ENCODE results near the gene RAP1GAP2. TPM values are rescaled to one million over a fixed set of nuclear protein-coding genes. Genes with fewer than 3 reads are reported as not detected.

Gene RAP1GAP2
- total RNA-seq, 1 donor, result 2.9 TPM

DNA sequence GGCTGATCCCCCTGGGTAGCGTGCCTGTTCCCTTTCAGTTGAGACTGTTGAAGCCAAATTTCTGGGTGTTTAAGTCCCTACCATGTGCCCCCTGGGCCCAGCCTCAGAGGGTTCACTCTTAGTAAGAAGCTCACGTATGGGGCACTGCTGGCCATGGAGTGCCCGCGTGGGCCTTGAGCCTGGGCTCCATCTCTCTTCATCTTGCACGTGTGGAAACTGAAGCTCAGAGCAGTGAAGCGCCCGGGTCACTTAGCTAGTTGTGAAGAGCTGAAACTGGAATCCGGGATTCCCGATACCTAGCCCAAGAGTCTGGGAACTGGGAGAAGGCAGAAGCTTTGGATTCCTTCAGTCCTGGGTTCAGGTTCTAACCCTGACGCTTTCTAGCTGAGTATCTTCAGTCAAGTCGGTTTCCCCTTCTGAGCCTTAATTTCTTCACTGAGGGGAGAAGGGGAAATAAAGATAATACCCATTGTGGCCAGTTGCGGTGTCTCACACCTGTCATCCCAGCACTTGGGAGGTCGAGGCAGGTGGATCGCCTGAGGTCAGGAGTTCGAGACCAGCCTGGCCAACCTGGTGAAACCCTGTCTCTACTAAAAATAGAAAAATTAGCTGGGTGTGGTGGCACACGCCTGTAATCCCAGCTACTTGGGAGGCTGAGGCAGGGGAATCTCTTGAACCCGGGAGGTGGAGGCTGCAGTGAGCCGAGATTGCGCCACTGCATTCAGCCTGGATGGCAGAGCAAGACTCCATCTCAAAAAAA lies 163.3 kb downstream of the RAP1GAP2 start:
- Histone ChIP-seq H3K4me2 (ENCODE audit: insufficient read depth, low read length) (no peak overlapping the region), H3K27ac (ENCODE audit: low read depth, low read length) (no peak overlapping the region), H3K4me1 (ENCODE audit: insufficient read depth, low read length) (peaks cover 27% of the 10 kb centered on the region), H2AFZ (ENCODE audit: low read length) (no peak overlapping the region), H3K27me3 (ENCODE audit: insufficient read depth, low read length) (no peaks in the 10 kb centered on the region), H4K20me1 (ENCODE audit: insufficient read depth, low read length) (no peaks in the 10 kb centered on the region), H3K36me3 (ENCODE audit: insufficient read depth, low read length) (no peaks in the 10 kb centered on the region), H3K9me3 (ENCODE audit: low read depth, low read length) (no peaks in the 10 kb centered on the region), H3K79me2 (ENCODE audit: insufficient read depth, low read length) (peaks cover 5% of the 10 kb centered on the region), H3K4me3 (ENCODE audit: insufficient read depth, low read length) (no peak overlapping the region)
- TF ChIP-seq, protein P1, sequence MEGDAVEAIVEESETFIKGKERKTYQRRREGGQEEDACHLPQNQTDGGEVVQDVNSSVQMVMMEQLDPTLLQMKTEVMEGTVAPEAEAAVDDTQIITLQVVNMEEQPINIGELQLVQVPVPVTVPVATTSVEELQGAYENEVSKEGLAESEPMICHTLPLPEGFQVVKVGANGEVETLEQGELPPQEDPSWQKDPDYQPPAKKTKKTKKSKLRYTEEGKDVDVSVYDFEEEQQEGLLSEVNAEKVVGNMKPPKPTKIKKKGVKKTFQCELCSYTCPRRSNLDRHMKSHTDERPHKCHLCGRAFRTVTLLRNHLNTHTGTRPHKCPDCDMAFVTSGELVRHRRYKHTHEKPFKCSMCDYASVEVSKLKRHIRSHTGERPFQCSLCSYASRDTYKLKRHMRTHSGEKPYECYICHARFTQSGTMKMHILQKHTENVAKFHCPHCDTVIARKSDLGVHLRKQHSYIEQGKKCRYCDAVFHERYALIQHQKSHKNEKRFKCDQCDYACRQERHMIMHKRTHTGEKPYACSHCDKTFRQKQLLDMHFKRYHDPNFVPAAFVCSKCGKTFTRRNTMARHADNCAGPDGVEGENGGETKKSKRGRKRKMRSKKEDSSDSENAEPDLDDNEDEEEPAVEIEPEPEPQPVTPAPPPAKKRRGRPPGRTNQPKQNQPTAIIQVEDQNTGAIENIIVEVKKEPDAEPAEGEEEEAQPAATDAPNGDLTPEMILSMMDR (IDR thresholded peaks at IDR 0.05; ENCODE audit: extremely low read depth, low read depth, low read length), result no peak
- DNase-seq (ENCODE audit: insufficient read length, low spot score, missing footprints), result peak; percentile 42

- no peak for DNase-seq (ENCODE audit: insufficient read length, low spot score, missing footprints)
- H3K27ac ChIP-seq (ENCODE audit: low read depth, low read length), result no peak overlapping the region
- H3K79me2 ChIP-seq (ENCODE audit: insufficient read depth, low read length), result no peaks in the 10 kb centered on the region
- TF ChIP-seq, protein P1 (IDR thresholded peaks at IDR 0.05; ENCODE audit: extremely low read depth, low read depth, low read length), result no peak
- no peaks in the 10 kb centered on the region for H3K36me3 ChIP-seq (ENCODE audit: insufficient read depth, low read length)
- H3K4me3 ChIP-seq (ENCODE audit: insufficient read depth, low read length), result no peak overlapping the region
- no peaks in the 10 kb centered on the region for H4K20me1 ChIP-seq (ENCODE audit: insufficient read depth, low read length)
- no peaks in the 10 kb centered on the region for H3K9me3 ChIP-seq (ENCODE audit: low read depth, low read length)
- peaks cover 26% of the 10 kb centered on the region for H3K4me1 ChIP-seq (ENCODE audit: insufficient read depth, low read length)
- H3K27me3 ChIP-seq (ENCODE audit: insufficient read depth, low read length), result no peaks in the 10 kb centered on the region
- no peak overlapping the region for H2AFZ ChIP-seq (ENCODE audit: low read length)
- H3K4me2 ChIP-seq (ENCODE audit: insufficient read depth, low read length), result no peak overlapping the region
These were observed 165.2 kb downstream of the RAP1GAP2 start for GRCh38 chr17:2961446-2961845.

DNA sequence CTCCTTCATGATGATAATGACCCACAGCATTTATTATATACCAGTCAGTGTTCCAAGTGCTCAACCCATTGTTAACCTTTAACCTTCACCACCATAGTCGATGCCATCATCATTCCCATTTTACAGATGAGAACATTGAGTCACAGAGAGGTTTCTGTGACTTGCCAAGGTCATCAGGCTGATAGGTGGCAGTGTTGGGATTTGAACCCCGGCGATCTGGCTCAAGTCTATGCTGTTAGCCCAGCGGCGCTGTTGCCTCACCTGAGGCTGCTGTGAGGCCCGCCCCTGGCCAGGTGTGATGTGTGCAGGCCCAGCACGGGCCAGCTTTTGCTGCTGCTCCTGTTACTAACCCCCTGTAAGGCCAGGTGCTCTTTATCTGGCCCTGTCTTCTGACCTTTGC lies 166.0 kb downstream of the RAP1GAP2 start:
- TF ChIP-seq, protein P1 (IDR thresholded peaks at IDR 0.05; ENCODE audit: extremely low read depth, low read depth, low read length), result no peak

DNA sequence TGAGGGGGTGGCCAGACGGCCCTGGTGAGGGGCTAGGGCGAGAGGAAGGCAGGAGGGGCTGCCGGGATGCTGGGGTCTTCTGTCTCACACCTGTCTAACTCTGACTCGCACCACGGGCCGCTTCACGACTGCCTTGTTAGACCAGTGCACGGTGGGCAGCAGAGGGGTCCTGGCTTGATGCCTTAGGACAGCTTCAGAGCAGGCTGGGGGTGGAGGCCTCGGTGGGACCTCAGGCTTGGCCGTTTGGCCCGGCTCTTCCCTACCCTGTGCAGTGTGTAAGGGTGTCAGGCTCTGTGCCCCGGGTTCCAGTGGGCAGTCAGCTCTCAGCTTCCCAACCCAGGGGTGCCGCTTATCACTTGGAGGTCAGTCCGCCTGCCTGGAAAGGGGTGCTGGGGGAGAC lies 166.5 kb downstream of the RAP1GAP2 start:
- TF ChIP-seq, protein P1 (IDR thresholded peaks at IDR 0.05; ENCODE audit: extremely low read depth, low read depth, low read length), result no peak
- H3K4me1 ChIP-seq (ENCODE audit: insufficient read depth, low read length), result peaks cover 24% of the 10 kb centered on the region
- no peak overlapping the region for H3K4me2 ChIP-seq (ENCODE audit: insufficient read depth, low read length)
- H4K20me1 ChIP-seq (ENCODE audit: insufficient read depth, low read length), result no peaks in the 10 kb centered on the region
- DNase-seq (ENCODE audit: insufficient read length, low spot score, missing footprints), result no peak
- no peak overlapping the region for H2AFZ ChIP-seq (ENCODE audit: low read length)
- no peaks in the 10 kb centered on the region for H3K9me3 ChIP-seq (ENCODE audit: low read depth, low read length)
- H3K79me2 ChIP-seq (ENCODE audit: insufficient read depth, low read length), result no peaks in the 10 kb centered on the region
- H3K36me3 ChIP-seq (ENCODE audit: insufficient read depth, low read length), result no peaks in the 10 kb centered on the region
- no peak overlapping the region for H3K27ac ChIP-seq (ENCODE audit: low read depth, low read length)
- no peaks in the 10 kb centered on the region for H3K27me3 ChIP-seq (ENCODE audit: insufficient read depth, low read length)
- H3K4me3 ChIP-seq (ENCODE audit: insufficient read depth, low read length), result no peak overlapping the region

More for the DNA sequence above, 166.0 kb downstream of the RAP1GAP2 start:
- Histone ChIP-seq H4K20me1 (ENCODE audit: insufficient read depth, low read length) (no peaks in the 10 kb centered on the region), H3K4me3 (ENCODE audit: insufficient read depth, low read length) (no peak overlapping the region), H3K4me1 (ENCODE audit: insufficient read depth, low read length) (peaks cover 26% of the 10 kb centered on the region), H3K9me3 (ENCODE audit: low read depth, low read length) (no peaks in the 10 kb centered on the region), H3K27me3 (ENCODE audit: insufficient read depth, low read length) (no peaks in the 10 kb centered on the region), H2AFZ (ENCODE audit: low read length) (no peak overlapping the region), H3K4me2 (ENCODE audit: insufficient read depth, low read length) (no peak overlapping the region), H3K79me2 (ENCODE audit: insufficient read depth, low read length) (no peaks in the 10 kb centered on the region), H3K27ac (ENCODE audit: low read depth, low read length) (no peak overlapping the region), H3K36me3 (ENCODE audit: insufficient read depth, low read length) (no peaks in the 10 kb centered on the region)
- DNase-seq (ENCODE audit: insufficient read length, low spot score, missing footprints), result no peak
